IPS-18a (cell line): Measurements from ENCODE around the gene NIN.

ENCODE experiments used
- H3K27ac ChIP-seq: one replicate; pipeline ENCODE4 v1.5.1; 2013; ENCODE audit warnings: low read length
- H3K27me3 ChIP-seq: one replicate; pipeline ENCODE4 v1.6.1; 2013; ENCODE audit warnings: mild to moderate bottlenecking, low read length; ENCODE audit not compliant: control insufficient read depth, insufficient read depth
- H3K36me3 ChIP-seq: one replicate; pipeline ENCODE4 v1.6.1; 2013; ENCODE audit warnings: low read depth, low read length; ENCODE audit not compliant: control insufficient read depth
- H3K4me1 ChIP-seq: one replicate; pipeline ENCODE4 v1.6.1; 2013; ENCODE audit warnings: low read depth, low read length; ENCODE audit not compliant: control insufficient read depth
- H3K4me3 ChIP-seq: one replicate; pipeline ENCODE4 v1.5.1; 2013; ENCODE audit warnings: low read length
- H3K9ac ChIP-seq: one replicate; pipeline ENCODE4 v1.6.1; 2013; ENCODE audit warnings: mild to moderate bottlenecking, low read length, moderate library complexity
- H3K9me3 ChIP-seq: one replicate; pipeline ENCODE4 v1.6.1; 2013; ENCODE audit warnings: low read depth, low read length; ENCODE audit not compliant: control insufficient read depth

Gene NIN

DNA sequence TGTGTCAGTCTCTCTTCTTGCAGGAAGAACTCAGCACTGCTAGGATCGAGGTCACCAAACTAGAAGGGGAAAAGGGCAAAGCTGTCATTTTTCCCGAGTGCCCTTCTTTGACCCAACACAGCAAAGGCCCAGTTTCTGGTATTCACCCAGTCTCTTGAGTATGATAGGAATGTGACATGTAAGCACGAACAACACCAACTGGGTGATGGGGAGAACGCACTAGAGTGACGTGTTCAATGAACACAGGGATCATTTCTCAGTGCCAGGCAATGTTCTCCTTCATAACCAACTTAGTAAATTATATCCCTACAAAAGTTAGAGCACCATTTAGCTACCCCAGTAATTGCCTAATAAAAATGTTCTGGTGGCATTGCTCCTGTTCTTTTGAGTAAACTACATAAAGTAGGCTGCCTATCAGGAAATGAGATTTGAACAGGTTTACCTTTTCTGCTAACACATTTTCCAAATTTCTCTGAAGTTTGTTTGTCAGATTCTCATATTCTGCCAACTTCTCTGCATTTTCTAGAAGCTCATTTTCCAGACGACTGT, 64.5 kb downstream of the NIN start:
- no peak overlapping the region for H3K27ac ChIP-seq
- no peaks in the 10 kb centered on the region for H3K9me3 ChIP-seq
- H3K4me3 ChIP-seq: no peak overlapping the region
- H3K36me3 ChIP-seq: peaks cover 68% of the 10 kb centered on the region
- no peaks in the 10 kb centered on the region for H3K4me1 ChIP-seq
- no peaks in the 10 kb centered on the region for H3K27me3 ChIP-seq
- H3K9ac ChIP-seq: no peak overlapping the region

DNA sequence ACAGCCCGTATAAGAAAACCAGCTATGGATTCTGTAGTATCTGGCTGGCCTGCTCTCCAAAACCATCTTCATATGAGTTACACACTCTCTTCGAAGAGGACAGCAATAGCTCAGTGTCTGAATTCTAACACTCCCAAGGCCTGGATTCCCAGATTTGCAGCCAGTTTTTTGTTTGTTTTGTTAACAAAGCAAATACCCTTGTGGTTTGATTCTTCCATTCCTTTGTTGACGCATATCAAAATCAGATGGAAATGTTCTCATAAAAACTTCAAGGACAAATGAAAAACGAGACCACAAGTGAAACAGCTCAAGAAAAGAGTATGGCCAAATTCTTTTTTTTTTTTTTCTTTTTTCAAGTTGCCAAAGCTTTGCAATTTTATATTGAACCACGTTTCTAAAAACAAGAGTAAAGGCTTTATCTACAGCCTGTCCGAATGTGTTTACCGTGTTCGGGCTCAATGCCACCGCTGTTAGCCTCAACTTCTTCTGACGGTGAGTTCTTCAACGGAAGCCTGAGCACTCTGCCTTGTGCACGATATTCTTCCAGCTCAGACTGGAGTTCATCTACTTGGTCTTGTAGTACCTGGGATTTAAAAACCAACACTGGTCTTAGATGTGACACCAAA, 67.5 kb downstream of the NIN start:
- H3K27ac ChIP-seq: no peak overlapping the region
- no peaks in the 10 kb centered on the region for H3K9me3 ChIP-seq
- no peaks in the 10 kb centered on the region for H3K27me3 ChIP-seq
- H3K36me3 ChIP-seq: peaks cover 65% of the 10 kb centered on the region
- no peaks in the 10 kb centered on the region for H3K4me1 ChIP-seq
- H3K9ac ChIP-seq: no peak overlapping the region
- H3K4me3 ChIP-seq: no peak overlapping the region

DNA sequence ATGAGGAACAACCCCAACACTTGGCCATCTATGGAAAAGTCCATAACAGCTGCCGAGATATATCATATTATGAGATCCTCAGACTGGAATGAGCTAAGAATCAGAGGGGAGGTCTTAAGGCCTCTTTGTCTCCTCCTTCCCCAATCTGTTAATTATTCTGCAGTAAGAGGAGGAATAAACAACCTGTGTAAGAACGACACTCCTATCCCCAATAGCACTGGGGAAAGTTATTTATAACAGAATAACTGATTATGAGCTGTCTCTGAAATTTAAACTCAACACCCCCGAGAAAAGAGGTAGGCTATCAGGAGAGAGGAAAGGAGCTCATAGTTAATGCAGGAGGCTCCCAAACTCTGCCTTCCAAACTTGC, 68.0 kb downstream of the NIN start:
- H3K9ac ChIP-seq: no peak overlapping the region
- no peak overlapping the region for H3K4me3 ChIP-seq
- no peaks in the 10 kb centered on the region for H3K27me3 ChIP-seq
- H3K9me3 ChIP-seq: no peaks in the 10 kb centered on the region
- no peak overlapping the region for H3K27ac ChIP-seq
- no peaks in the 10 kb centered on the region for H3K4me1 ChIP-seq
- H3K36me3 ChIP-seq: peaks cover 60% of the 10 kb centered on the region

DNA sequence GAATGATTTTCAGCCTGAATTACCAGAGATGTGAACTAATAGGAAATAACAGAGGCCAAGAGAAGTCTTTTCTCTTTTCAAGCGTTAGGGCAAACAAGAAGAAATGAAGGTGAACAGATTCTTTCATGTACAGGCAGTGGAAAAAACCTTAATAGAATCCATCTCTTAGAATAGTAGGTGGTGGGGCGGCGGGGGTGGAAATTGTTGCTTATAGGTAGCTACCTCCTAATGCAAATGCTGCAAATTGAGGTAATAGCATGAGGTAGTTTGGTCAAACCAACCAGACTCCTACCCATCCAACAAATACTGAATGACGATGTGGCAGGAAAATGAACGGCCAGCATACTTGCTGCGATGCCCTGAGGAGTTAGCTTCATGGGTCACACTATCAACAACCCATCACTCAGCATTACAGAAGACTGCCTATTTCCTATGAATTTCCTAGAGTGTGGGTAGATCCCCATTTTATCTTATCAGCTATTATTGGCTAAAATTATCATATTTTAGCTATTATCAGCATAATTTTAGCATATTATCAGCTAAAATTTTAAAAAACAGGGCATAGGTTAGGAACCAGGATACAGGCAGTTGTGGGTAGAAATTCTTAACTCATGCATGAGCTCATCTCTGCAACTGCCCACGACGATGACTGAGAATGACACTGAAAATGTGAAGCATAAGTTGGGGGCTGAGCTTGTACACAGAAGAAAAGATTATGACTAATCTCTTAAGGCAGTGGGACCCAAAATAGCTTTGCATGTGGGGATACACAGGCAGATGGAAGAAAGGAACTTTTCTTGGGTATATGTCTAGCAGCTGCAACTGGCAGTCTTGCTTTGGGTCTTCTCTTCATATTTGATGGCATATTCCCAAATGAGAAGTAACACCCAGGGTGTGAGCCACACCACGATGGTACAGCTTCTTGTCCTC, 68.7 kb downstream of the NIN start:
- Histone ChIP-seq H3K9ac (no peak overlapping the region), H3K27ac (no peak overlapping the region), H3K27me3 (no peaks in the 10 kb centered on the region), H3K36me3 (peaks cover 60% of the 10 kb centered on the region), H3K4me3 (no peak overlapping the region), H3K4me1 (no peaks in the 10 kb centered on the region), H3K9me3 (no peaks in the 10 kb centered on the region)

DNA sequence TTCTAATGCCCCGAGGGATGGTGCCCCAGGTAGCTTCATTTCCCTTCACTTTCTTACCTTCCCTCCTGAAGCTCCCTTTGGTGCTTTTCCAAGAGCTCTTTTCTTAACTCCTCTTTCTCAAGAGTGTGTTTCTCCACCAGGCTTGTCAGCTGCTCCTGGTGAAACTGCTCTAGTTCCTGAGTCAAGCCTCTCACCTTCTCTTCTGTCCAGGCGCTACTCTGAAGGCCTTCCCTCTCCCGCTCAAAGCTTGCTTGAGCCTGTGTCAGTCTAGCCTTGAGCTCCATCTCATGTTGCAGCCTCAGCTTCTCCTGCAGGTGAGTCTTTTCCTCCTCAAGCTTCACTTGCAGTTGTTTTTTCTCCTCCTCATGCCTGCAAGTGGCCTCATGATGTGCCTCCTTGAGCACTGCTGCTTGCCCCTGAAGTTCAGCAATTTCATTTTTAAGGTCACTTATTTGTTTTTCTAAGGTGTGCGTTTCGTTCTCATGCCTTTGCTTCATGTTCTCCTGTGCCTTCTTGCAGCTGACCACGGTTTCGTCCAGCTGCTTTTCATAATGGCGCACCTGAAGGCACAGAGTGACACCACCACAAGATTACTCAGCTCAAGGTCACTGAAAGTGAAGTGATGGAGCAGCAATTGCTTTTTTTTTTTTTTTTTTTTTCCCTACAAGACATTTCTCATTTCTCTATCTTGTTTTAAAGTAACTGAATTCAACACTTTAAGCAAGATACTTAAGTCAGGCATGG, 71.0 kb downstream of the NIN start:
- Histone ChIP-seq H3K9me3 (no peaks in the 10 kb centered on the region), H3K27ac (no peak overlapping the region), H3K36me3 (peaks cover 59% of the 10 kb centered on the region), H3K9ac (no peak overlapping the region), H3K4me3 (no peak overlapping the region), H3K27me3 (no peaks in the 10 kb centered on the region), H3K4me1 (no peaks in the 10 kb centered on the region)

DNA sequence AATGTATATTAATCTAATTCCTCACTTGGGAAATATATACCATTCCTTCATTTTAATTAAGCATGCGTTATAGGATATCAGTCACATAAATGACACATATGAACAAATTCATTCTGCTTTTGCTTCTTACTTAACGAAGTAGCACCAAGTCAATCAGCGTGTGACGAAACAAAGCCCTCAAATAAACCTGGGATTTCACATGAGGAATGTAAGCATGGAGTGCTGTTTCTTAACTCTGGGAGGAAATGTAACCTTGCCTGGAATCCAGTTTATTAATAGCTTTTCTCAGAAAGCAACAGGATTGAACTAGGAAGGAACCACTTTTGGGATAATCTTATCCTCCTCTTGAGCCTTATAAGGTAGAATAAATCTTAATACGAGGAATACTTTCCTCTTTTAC, 72.0 kb downstream of the NIN start:
- Histone ChIP-seq H3K36me3 (peaks cover 59% of the 10 kb centered on the region), H3K27ac (no peak overlapping the region), H3K4me3 (no peak overlapping the region), H3K9me3 (no peaks in the 10 kb centered on the region), H3K4me1 (no peaks in the 10 kb centered on the region), H3K27me3 (no peaks in the 10 kb centered on the region), H3K9ac (no peak overlapping the region)

DNA sequence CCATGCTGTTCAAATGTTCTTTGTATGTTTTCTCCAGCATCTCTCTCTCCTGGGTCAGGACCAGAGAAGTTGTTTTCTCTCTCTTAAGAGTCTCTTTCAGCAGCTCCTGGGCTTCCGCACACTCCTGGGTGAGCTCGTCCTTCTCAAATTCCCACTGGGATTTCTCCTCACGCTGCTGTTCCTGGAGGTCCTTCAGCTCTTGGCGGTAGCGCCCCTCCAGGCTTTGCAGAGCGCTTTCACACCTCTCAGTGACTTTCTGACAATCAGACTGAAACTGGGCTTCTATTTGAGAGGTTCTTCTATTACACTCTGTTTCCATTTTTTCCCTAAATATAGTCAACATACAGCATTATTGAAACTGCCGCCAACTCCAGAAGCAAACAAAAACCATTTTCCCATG, 72.7 kb downstream of the NIN start:
- no peak overlapping the region for H3K9ac ChIP-seq
- no peaks in the 10 kb centered on the region for H3K9me3 ChIP-seq
- no peak overlapping the region for H3K4me3 ChIP-seq
- no peaks in the 10 kb centered on the region for H3K27me3 ChIP-seq
- no peak overlapping the region for H3K27ac ChIP-seq
- peaks cover 57% of the 10 kb centered on the region for H3K36me3 ChIP-seq
- H3K4me1 ChIP-seq: no peaks in the 10 kb centered on the region

DNA sequence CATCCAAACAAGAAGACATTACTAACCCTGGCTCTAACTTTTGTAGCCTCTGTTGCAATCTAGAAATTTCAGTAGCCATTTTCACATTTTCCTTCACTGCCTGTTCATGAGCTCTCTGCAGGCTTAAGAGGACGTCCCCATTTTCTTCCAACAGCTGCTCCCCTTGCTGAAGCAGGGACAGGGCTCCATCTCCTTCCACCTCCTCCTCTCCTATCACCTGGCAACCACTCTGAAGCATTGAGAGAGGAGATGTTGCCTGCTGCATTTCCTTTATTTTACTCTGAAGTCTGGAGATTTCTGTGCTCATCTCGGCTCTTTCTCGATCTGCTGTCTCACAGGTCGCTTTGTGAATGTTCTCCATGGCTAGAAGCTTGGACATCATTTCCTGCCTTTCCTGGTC, 73.3 kb downstream of the NIN start:
- Histone ChIP-seq H3K36me3 (peaks cover 54% of the 10 kb centered on the region), H3K27ac (no peak overlapping the region)

DNA sequence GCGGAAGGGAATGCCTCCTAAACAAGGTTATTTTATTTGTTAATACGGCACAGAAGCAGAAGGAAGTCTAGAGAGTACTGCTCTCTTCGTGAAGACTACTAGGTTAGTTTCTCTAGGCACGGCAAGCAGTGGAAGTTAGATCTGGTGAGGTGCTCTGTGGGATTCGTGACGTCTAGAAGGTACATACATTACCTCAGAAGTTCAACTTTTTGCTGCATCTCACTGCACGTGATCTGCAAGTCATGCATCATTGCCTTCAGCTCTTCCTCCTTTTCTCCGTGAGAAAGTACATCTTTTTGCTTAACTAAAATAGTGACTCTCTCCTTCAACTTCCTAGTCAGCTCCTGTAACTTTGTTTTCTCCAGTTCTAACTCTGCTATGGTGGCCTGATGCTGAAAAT, 74.7 kb downstream of the NIN start:
- peaks cover 51% of the 10 kb centered on the region for H3K36me3 ChIP-seq
- no peak overlapping the region for H3K9ac ChIP-seq
- H3K27ac ChIP-seq: no peak overlapping the region

More for the DNA sequence above, 73.3 kb downstream of the NIN start:
- Histone ChIP-seq H3K9ac (no peak overlapping the region), H3K4me3 (no peak overlapping the region), H3K27me3 (no peaks in the 10 kb centered on the region), H3K9me3 (no peaks in the 10 kb centered on the region), H3K4me1 (no peaks in the 10 kb centered on the region)

DNA sequence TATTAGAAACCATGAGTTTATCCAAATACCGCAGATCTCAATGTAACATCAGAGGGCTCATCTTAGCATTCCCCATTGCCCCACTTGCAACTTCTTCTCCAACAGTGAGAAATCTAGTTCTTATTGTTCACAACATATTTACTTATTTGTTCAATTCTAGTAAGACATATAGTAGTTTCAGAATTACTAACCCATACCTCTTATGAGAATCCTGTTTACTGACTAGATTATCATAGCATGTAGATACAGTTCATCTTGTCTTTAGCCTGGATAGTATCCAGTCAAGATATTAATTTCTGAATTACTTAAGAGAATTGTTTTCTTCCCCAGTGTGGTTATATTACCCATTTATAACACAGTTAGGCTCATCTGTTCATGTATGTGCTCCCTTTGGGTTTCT, 80.6 kb downstream of the NIN start:
- no peak overlapping the region for H3K27ac ChIP-seq
- no peak overlapping the region for H3K9ac ChIP-seq
- peaks cover 38% of the 10 kb centered on the region for H3K36me3 ChIP-seq
- no peaks in the 10 kb centered on the region for H3K27me3 ChIP-seq
- H3K4me3 ChIP-seq: no peak overlapping the region
- H3K4me1 ChIP-seq: no peaks in the 10 kb centered on the region
- H3K9me3 ChIP-seq: no peaks in the 10 kb centered on the region

More for the DNA sequence above, 74.7 kb downstream of the NIN start:
- no peaks in the 10 kb centered on the region for H3K27me3 ChIP-seq
- no peak overlapping the region for H3K4me3 ChIP-seq
- H3K4me1 ChIP-seq: no peaks in the 10 kb centered on the region
- no peaks in the 10 kb centered on the region for H3K9me3 ChIP-seq

DNA sequence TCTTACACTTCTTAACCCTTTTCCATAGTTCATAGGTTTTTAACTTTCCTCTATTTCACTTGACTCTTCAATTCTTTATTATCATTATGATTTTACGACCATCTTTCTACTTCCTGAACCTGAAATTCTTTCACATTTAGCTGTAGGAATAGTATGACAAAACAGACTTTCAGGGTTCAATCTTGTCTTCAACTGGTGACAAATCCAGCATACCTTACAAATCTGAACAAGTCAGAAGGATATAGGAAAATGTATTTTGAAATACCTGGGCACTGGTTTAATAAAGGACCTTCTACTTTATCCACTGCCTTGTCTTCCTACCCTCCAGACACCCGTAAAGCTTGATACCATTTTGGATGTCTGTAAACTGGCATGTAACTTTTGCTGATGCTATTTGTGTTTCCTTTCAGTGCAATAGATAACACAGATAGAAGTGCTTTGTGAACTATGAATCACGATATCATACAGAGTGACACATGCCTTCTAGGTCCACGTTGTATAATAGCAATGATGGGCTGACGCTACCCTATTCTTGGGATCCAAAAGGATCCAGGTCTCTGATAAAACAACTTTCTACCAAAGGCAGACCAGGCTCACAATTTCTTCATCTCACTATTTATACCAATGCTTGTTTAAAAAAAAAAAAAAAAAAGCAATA, 85.4 kb downstream of the NIN start:
- Histone ChIP-seq H3K27me3 (no peaks in the 10 kb centered on the region), H3K4me1 (no peaks in the 10 kb centered on the region), H3K9ac (no peak overlapping the region), H3K4me3 (no peak overlapping the region), H3K9me3 (no peaks in the 10 kb centered on the region), H3K27ac (no peak overlapping the region), H3K36me3 (peaks cover 17% of the 10 kb centered on the region)
